Measurements from ENCODE around the gene CMTM7.

- TF ChIP-seq CTCF (IDR thresholded peaks at IDR 0.05) (no peak), POLR2A (IDR thresholded peaks at IDR 0.05) (no peak)
Measured at GRCh38 chr3:32455609-32456428, 64.2 kb downstream of the CMTM7 start.

All from adrenal gland (tissue), 5 donors.